Liver (tissue), 3 donors: Measurements from ENCODE around the gene CDK1.

Experiments used
- FOXA1 ChIP-seq: IDR thresholded peaks from 2 replicates; pipeline ENCODE4 v1.6.1; 2016; ENCODE audit warnings: antibody characterized with exemption
- HNF4A ChIP-seq, 2 donors: conservative IDR thresholded peaks; 2 replicates each; pipeline ENCODE4 v1.6.1; 2016; ENCODE audit warnings: antibody characterized with exemption in 2 of 2, mild to moderate bottlenecking in 2 of 2
- HNF4G ChIP-seq: IDR thresholded peaks from 2 replicates; pipeline ENCODE4 v1.6.1; 2016; ENCODE audit warnings: antibody characterized with exemption
- JUND ChIP-seq, 2 donors: IDR thresholded peaks; 2 replicates each; pipeline ENCODE4 v1.6.1; 2016; ENCODE audit warnings: antibody characterized with exemption in 2 of 2
- RAD21 ChIP-seq, 2 donors: IDR thresholded peaks; 2 replicates each; pipeline ENCODE4 v1.6.1; 2016; ENCODE audit warnings: antibody characterized with exemption in 2 of 2, mild to moderate bottlenecking in 2 of 2
- YY1 ChIP-seq: IDR thresholded peaks from 2 replicates; pipeline ENCODE4 v1.6.1; 2016; ENCODE audit warnings: antibody characterized with exemption, mild to moderate bottlenecking
- TF ChIP-seq, protein P1 (sequence below): fragments of 150-350 bp; IDR thresholded peaks from 2 replicates; pipeline ENCODE4 v1.5.1; 2017; ENCODE audit warnings: improper control_type of control experiment, low read depth, low read length; ENCODE audit not compliant: missing input control
- TF ChIP-seq, protein P2 (sequence below): IDR thresholded peaks from 2 replicates; pipeline ENCODE4 v1.6.1; 2016; ENCODE audit warnings: antibody characterized with exemption
- TF ChIP-seq, protein P3 (sequence below): IDR thresholded peaks from 2 replicates; pipeline ENCODE4 v1.6.1; 2016; ENCODE audit warnings: antibody characterized with exemption
- TF ChIP-seq, protein P4 (sequence below): IDR thresholded peaks from 2 replicates; pipeline ENCODE4 v1.6.1; 2016; ENCODE audit warnings: antibody characterized with exemption
- TF ChIP-seq, protein P5 (sequence below): IDR thresholded peaks from 2 replicates; pipeline ENCODE4 v1.6.1; 2016; ENCODE audit warnings: antibody characterized with exemption, mild to moderate bottlenecking
- donor health status: healthy.
- donor health status: healthy.

DNA sequence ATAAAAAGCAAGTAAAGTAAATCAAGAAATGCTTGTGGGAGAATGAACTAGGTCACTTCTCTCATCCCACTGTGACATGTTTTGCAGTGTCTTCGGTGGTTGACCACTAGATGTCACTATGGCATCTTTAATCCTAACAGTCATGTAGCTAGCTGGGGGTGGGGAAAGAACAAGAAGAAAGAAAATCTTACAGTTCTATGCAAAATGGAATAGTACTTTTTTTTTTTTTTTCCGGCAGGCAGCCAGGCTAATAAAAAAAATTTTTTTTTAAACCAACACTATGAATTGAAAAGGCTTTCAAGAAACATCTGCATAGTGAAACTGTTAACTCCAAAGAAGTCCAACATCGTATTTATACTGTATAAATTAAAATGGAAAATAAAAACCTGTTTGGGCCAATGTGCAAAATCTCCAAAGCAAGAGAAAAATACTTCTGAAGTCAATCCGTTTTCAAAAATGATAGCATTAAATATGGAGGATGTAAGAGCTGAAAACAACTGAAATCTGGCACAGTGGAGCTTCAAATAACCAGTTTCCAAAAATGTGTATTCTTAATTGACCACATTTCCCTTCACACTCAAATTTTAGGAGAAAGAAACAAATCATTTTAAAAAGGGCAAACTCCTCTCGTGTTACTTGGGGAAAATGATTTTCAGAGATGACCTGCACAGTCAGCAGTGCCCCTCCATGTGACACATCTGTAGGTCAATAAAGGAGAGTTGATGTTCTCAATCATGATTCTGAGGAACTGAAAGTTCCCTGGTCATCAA, 38.5 kb downstream of the CDK1 start:
- TF ChIP-seq HNF4G, result no peak
- TF ChIP-seq, protein P1, sequence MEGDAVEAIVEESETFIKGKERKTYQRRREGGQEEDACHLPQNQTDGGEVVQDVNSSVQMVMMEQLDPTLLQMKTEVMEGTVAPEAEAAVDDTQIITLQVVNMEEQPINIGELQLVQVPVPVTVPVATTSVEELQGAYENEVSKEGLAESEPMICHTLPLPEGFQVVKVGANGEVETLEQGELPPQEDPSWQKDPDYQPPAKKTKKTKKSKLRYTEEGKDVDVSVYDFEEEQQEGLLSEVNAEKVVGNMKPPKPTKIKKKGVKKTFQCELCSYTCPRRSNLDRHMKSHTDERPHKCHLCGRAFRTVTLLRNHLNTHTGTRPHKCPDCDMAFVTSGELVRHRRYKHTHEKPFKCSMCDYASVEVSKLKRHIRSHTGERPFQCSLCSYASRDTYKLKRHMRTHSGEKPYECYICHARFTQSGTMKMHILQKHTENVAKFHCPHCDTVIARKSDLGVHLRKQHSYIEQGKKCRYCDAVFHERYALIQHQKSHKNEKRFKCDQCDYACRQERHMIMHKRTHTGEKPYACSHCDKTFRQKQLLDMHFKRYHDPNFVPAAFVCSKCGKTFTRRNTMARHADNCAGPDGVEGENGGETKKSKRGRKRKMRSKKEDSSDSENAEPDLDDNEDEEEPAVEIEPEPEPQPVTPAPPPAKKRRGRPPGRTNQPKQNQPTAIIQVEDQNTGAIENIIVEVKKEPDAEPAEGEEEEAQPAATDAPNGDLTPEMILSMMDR, result peak; percentile 84
- no peak for TF ChIP-seq HNF4A (conservative IDR thresholded peaks at IDR 0.05)
- TF ChIP-seq, protein P2, sequence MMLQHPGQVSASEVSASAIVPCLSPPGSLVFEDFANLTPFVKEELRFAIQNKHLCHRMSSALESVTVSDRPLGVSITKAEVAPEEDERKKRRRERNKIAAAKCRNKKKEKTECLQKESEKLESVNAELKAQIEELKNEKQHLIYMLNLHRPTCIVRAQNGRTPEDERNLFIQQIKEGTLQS, result no peak
- TF ChIP-seq, protein P3, sequence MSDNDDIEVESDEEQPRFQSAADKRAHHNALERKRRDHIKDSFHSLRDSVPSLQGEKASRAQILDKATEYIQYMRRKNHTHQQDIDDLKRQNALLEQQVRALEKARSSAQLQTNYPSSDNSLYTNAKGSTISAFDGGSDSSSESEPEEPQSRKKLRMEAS, result no peak
- TF ChIP-seq RAD21 (IDR thresholded peaks at IDR 0.05), result peak; percentile 95 to 96
- no peak for TF ChIP-seq FOXA1
- TF ChIP-seq, protein P4, sequence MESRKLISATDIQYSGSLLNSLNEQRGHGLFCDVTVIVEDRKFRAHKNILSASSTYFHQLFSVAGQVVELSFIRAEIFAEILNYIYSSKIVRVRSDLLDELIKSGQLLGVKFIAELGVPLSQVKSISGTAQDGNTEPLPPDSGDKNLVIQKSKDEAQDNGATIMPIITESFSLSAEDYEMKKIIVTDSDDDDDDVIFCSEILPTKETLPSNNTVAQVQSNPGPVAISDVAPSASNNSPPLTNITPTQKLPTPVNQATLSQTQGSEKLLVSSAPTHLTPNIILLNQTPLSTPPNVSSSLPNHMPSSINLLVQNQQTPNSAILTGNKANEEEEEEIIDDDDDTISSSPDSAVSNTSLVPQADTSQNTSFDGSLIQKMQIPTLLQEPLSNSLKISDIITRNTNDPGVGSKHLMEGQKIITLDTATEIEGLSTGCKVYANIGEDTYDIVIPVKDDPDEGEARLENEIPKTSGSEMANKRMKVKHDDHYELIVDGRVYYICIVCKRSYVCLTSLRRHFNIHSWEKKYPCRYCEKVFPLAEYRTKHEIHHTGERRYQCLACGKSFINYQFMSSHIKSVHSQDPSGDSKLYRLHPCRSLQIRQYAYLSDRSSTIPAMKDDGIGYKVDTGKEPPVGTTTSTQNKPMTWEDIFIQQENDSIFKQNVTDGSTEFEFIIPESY, result no peak
- TF ChIP-seq, protein P5, sequence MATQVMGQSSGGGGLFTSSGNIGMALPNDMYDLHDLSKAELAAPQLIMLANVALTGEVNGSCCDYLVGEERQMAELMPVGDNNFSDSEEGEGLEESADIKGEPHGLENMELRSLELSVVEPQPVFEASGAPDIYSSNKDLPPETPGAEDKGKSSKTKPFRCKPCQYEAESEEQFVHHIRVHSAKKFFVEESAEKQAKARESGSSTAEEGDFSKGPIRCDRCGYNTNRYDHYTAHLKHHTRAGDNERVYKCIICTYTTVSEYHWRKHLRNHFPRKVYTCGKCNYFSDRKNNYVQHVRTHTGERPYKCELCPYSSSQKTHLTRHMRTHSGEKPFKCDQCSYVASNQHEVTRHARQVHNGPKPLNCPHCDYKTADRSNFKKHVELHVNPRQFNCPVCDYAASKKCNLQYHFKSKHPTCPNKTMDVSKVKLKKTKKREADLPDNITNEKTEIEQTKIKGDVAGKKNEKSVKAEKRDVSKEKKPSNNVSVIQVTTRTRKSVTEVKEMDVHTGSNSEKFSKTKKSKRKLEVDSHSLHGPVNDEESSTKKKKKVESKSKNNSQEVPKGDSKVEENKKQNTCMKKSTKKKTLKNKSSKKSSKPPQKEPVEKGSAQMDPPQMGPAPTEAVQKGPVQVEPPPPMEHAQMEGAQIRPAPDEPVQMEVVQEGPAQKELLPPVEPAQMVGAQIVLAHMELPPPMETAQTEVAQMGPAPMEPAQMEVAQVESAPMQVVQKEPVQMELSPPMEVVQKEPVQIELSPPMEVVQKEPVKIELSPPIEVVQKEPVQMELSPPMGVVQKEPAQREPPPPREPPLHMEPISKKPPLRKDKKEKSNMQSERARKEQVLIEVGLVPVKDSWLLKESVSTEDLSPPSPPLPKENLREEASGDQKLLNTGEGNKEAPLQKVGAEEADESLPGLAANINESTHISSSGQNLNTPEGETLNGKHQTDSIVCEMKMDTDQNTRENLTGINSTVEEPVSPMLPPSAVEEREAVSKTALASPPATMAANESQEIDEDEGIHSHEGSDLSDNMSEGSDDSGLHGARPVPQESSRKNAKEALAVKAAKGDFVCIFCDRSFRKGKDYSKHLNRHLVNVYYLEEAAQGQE, result no peak
- TF ChIP-seq JUND (IDR thresholded peaks at IDR 0.05), result no peak
- no peak for TF ChIP-seq YY1
